ENCODE measurements around the gene CORT.
"Not testable (repeated sequence)": the region's sequence is repeated elsewhere in the genome, so short reads cannot be mapped to it uniquely, and the experiment has no call there.

CORT gene, protein sequence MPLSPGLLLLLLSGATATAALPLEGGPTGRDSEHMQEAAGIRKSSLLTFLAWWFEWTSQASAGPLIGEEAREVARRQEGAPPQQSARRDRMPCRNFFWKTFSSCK

DNA sequence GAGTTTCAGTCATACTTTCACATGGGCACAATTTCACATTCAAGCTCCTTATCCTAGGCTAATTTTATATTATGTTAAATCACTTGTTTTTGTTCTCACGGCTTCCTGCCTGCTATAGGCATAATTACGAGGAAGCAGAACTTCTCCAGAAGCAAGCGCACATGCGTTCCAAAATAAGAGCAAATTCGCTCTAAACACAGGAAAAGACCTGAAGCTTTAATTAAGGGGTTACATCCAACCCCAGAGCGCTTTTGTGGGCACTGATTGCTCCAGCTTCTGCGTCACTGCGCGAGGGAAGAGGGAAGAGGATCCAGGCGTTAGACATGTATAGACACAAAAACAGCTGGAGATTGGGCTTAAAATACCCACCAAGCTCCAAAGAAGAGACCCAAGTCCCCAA, at the start of gene CORT:
CORT (plus strand) TSS at position 281 of the 400 bp plus-strand sequence. CDS start 193 bp downstream, outside the sequence.
- FAIRE-seq, result no peak

DNA sequence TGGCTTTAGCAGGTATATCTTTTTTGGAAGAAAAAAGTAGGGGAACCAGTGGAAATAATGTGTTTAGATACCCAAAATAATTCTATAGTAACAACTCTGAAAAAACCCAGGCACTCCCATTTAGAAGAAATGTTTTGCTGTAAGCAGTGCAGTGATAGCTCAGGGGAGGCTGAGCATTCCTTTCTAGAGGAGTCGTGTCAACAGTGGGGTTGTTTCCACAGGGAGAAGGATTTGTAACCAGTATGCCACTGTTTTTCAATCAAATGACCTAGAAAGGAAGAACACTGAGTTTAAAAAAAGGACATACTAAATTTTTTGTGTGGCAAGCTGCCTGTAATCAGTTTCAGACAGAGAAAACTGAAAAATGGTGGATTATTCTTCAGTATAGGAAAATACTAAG, 48.5 kb upstream of the CORT start:
- no peak for FAIRE-seq

DNA sequence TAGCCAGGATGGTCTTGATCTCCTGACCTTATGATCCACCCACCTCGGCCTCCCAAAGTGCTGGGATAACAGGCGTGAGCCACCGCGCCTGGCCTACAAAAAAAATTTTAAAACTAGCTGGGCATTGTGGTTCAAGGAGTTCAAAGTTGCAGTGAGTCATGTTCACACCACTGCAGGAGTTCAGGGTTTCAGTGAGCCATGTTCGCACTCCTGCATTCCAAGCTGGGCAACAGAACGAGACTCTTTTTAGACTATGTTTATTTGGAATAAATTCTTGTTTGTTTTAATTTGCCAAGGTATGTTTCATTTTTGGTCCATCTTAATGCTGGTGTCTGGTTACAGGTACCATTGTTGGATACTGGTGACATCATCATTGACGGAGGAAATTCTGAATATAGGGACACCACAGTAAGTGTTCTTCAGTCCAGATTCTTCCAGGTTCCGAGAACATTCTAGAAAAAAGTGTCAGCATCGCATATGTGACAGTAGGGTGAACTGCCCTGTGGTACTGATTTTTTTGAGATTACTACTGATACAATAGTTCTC, 47.0 kb upstream of the CORT start:
- no peak for FAIRE-seq

DNA sequence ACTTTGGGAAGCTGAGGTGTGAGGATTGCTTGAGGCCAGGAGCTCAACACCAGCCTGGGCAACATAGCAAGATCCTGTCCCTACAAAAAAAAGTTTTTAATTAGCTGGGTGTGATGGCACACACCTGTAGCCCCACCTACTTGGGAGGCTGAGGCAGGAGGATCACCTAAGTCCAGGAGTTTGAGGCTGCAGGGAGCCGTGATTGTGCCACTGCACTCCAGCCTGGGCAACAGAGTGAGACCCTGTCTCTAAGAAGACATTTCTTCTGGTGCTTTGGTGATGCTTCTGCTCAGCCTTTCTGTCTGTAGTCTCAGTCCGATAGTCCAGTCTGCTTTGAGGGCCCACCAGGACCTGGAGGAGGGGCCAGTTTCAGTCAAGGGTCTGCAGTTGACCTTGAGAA, 42.6 kb upstream of the CORT start:
- FAIRE-seq, result no peak

DNA sequence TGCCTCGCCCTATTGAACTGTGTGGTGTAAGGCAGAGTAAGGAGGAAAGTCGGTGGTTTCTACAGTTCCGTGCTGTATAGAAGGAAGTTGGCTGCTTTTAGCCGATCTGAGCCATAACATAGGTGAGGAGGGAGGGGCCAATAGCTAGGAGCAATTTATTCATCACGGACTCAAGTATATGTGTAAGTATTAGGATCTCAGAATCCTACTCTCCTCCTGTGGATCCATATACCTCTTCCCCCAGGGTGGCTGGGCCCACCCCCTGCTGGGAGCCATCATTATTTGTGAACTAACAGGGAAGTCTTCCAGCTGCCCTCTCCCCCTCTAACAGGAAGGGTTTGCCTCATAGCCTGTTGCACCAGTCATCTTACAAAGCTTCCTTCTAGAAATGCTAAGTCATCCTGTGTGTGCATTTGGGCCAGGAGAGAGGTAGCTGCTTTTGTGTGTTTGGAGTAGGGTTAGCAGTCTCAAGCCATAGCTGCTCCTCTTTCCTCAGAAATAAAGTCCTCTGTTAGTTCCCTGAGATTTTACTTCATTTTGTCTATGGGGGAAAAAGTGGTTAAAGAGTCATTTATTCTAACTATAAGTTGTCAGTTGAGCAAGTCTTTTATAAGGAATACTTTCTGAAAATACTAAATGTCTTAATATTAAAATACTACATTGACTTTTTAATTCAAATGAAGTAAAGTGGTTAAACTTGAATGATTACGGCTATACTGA, 34.5 kb upstream of the CORT start:
- FAIRE-seq, result peak; percentile 19

DNA sequence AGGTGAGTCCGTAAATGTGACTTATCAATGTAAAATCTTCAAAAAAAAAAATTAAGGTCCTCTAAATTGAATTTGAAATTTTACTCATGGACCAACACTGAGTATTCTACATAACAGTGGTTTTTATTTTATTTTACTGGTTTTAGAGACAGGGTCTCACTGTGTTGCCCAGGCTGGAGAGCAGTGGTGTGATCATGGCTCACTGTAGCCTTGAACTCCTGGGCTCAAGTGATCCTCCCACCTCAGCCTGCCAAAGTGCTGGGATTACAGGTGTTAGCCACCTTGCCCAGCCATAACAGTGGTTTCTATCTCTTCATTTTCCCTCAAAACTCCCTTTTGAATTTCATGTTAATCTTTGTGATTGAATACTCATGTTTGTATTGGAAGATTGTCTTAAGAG, 33.9 kb upstream of the CORT start:
- FAIRE-seq, result not testable (repeated sequence)

DNA sequence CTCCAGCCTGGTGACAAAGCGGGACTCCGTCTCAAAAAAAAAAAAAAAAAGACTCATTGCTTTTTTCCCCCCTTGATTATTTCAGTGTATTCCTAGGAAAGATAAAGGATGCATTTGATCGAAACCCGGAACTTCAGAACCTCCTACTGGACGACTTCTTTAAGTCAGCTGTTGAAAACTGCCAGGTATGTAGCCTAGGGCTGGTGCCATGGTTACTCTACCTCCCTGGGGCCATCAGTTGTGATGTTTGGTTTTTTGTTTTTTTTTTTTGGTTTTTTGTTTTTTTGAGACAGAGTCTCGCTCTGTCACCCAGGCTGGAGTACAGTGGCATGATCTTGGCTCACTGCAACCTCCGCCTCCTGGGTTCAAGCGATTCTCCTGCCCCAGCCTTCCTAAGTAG, 31.1 kb upstream of the CORT start:
- FAIRE-seq, result not testable (repeated sequence)

DNA sequence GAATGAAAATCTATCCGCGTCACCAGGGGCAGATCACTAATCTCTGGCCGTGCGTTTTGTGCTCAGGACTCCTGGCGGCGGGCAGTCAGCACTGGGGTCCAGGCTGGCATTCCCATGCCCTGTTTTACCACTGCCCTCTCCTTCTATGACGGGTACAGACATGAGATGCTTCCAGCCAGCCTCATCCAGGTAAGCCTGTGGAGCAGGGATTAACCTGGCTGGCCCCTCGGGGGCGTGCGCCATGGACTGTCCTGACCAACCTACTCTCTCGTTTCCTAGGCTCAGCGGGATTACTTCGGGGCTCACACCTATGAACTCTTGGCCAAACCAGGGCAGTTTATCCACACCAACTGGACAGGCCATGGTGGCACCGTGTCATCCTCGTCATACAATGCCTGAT, 30.5 kb upstream of the CORT start:
- no peak for FAIRE-seq

DNA sequence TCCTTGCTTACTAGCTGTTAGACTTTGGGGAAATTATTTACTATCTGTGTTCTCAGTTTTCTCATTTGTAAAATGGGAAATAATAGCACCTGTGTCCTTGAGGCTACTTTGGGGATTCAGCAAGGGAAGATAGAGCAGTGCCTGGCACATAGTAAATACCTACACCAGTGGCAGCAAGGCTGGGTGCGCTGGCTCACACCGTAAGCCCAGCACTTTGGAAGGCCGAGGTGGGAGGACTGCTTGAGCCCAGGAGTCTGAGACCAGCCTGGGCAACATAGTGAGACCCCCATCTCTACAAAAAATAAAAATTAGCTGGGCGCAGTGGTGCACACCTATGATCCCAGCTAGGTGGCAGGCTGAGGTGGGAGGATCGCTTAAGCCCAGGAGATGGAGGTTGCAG, 28.2 kb upstream of the CORT start:
- FAIRE-seq, result no peak

DNA sequence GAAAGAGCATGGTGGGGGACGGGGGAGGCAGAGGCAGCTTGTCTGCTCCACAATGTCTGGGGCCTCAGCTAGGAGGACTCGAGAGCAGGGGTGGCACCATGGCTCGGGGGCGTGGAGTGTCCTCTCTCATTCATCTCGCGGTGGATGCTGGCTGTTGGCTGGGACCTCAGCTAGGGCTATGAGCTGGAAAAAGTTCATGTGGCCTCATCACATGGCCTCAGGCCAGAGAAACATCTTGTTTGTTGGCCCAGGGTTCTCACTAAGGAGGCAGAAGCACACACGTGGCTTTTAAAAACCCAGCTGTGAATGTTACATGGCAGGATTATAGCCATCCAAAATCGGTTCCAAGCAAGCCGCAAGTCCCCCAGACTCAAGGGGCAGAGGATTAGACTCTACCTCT, 25.8 kb upstream of the CORT start:
- FAIRE-seq, result no peak

DNA sequence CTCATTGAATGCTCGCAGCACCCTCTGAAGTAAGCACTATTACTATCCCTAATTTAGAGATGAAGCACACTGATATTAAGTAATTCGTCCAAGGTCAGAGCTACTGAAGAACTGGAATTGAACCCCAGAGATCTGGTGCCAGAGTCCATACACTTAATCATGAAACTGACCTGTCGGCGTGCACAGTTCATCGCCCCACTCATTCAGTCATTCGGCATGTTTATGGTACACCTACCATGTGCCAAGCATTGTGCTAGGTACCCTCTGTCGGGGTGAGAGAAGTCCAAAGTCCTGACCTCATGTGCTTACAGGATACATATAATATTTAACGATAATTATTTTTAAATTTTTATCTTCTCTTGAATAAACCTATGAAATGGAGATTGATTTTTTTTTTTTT, 25.2 kb upstream of the CORT start:
- FAIRE-seq, result no peak

DNA sequence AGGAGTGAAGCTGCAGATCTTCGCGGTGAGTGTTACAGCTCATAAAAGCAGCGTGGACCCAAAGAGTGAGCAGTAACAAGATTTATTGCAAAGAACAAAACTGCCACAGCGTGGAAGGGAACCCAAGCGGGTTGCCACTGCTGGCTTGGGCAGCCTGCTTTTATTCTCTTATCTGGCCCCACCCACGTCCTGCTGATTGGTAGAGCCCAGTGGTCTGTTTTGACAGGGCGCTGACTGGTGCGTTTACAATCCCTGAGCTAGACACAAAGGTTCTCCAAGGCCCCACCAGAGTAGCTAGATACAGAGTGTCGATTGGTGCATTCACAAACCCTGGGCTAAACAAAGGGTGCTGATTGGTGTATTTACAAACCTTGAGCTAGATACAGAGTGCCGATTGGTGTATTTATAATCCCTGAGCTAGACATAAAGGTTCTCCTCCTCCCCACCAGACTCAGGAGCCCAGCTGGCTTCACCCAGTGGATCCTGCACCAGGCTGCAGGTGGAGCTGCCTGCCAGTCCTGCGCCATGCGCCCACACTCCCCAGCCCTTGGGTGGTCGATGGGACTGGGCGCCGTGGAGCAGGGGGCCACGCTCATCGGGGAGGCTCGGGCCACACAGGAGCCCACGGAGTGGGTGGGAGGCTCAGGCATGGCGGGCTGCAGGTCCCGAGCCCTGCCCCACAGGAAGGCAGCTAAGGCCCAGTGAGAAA, 23.9 kb upstream of the CORT start:
- not testable (repeated sequence) for FAIRE-seq

DNA sequence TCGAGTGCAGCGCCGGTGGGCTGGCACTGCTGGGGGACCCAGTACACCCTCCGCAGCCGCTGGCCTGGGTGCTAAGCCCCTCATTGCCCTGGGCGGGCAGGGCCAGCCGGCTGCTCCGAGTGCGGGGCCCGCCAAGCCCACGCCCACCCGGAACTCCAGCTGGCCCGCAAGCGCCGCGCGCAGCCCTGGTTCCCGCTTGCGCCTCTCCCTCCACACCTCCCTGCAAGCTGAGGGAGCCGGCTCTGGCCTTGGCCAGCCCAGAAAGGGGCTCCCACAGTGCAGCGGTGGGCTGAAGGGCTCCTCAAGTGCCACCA, 23.3 kb upstream of the CORT start:
- not testable (repeated sequence) for FAIRE-seq

DNA sequence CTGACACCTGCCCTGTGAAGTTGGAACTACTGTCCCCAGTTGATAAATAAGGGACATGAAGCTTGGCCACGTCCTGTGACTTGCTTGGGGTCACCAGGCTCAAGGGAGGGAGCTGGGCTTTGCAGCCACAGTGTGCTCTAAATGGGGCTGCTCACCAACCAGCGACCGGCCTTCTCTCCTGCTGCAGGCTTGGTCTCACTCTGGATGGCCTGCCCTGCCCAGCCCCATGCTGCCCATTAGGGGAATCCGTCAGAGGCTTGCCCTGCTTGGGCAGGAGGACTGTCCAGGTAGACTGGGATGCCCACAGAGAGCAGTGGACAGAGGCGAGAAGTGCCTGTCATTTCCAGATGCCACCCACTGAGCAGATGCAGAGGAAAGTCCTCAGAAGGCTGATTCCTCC, 20.8 kb upstream of the CORT start:
- no peak for FAIRE-seq

DNA sequence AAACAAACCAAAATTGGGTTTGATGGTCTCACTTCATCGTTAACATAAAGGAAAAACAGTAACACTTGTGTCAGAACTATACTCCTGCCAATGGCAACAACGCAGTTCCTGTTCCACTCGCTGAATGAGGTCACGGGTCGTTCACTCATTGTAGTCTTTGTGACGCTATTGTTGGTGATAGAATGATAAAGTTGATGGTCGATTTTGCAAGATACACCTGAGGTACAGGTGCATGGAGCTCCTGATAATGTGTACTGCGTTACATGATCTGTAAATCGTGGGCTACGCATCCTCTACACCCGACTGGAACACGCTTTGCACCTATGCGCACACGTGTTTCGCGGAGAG, 20.0 kb upstream of the CORT start:
- no peak for FAIRE-seq

DNA sequence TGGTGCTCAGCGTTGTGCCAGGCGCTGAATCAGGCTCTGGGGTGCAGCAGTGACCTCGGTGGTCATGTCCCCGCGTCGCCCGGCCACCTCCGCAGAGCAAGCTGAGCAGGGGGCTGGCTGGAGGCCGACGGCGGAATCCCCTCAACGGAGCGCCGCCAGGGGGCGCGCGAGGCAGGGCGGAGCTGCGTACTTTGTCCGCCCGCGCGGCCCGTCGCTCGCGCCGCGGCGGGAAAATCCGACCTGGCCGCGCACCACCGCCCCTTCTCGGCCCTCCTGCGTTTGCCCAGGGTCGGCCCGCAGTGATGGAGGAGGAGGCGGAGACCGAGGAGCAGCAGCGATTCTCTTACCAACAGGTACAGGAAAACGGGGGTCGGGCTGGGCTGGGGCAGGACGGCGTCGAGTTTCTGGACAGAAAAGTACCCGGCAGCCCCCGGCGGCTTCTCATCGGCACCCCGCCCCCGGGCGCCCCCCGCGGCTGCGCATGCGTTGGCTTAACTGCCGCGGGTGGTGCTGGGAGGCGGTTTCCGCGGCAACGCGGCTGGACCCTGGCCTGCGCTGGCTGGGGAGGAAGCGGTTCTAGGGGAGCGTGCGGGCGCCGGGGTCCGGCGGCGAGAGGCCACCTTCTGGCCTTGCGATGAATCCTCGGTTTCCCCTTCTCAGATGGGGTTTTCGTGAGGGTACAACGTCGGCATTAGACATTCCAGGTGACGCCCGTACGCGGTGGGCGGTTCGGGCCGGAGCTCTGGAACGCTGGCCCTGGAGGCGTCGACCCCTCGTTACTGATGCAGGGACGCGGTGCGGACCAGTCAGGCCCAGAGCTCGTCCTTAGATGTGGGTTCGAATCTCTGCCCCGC, 19.4 kb upstream of the CORT start, which contains the start of gene CENPS:
CENPS (plus strand) TSS at position 218 of the 854 bp plus-strand sequence; CDS start at position 303, 85 bp downstream.
- FAIRE-seq, result no peak

DNA sequence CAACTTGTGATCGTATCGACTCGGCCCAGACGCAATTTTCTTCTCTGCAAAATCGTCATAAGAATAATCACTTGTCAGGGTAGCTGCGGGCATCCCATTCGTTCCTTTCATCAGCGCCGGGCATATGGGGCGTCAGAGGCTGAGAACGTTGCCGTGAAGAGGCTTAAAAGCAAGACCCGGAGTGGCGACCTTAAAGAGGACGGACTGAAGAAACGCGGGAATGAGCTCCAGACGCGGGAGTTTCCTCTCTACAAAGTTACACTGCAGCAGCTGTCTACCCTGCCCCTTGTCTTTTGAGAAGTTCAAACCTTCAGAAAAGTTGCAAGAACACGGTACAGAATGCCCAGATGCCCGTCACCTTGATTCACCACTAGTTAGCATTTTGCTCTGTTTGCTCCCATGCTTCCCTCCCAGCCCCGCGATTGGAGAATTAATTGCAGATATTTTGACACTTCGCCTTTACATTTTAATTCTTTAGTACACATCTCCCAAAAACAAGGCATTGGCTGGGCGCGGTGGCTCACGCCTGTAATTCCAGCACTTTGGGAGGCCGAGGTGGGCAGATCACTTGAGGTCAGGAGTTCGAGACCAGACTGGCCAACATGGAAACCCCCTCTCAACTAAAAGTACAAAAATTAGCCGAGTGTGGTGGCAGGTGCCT, 18.6 kb upstream of the CORT start:
- no peak for FAIRE-seq

DNA sequence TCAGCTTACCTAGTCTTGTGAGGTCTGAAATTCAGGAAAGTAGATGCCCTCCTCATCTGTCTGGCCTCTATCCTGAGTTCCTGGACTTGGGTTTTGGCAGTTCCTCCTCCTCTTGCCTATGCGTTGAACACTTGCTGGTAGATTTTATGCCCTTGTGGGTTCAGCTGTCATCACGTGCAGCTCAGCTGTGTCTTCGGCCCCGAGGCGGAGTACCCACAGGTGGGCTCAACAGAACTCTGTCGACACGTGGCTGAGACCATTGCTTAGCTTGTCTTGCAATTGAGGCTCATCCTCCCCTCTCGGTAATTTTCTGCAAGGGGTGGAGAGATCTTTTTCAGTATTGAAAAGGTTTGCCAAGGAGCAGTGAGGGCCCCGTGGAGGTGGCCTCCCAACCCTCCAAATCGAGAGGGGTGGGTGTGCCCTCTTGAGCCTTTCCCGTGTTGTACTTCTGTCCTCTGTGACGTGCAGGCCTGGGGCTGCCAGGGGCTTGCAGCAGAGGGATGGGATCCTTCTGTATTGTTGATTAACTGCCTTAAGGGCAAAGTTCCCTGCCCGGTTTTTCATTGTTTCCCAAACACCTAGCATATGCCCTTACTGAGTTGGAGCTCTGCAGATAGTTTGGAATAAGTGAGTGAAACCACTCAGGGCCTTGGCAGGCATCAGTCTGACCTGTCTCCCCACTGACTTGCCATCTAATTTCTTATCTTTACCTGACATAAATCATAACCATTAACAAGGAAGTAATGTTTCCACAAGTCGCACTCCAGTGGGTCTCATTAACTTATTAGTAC, 16.7 kb upstream of the CORT start:
- no peak for FAIRE-seq

DNA sequence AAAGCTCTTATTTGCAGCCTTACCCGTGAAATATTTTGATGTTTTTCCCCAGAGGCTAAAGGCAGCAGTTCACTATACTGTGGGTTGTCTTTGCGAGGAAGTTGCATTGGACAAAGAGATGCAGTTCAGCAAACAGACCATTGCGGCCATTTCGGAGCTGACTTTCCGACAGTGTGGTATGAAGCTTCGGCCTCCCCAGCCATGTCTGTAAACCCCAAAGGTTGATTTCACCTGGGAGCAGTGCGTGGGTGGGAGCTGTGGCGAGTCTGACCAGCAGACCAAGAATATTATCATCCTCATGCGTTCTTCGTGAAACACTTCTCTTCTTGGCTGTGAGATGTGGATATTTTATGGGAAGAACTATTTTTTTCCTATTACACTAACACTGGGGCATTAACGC, 16.0 kb upstream of the CORT start:
- no peak for FAIRE-seq

DNA sequence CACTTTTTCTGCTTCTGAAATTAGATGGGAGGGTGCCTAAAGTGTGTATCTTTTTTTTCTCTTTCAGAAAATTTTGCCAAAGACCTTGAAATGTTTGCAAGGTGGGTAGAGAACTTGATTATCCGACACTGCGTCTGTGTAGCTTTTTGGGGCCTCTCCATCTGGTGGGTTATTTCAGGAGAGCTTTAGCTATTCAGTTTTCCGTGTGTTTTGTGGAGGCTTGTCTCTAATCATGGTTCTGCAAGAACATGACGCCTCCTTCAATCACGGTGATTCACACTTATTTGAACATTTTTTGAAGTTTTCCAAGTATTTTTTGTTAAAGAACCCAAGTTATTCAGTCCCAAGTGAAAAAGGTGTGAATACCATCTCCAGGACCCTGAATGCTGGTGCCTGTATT, 15.2 kb upstream of the CORT start:
- no peak for FAIRE-seq

DNA sequence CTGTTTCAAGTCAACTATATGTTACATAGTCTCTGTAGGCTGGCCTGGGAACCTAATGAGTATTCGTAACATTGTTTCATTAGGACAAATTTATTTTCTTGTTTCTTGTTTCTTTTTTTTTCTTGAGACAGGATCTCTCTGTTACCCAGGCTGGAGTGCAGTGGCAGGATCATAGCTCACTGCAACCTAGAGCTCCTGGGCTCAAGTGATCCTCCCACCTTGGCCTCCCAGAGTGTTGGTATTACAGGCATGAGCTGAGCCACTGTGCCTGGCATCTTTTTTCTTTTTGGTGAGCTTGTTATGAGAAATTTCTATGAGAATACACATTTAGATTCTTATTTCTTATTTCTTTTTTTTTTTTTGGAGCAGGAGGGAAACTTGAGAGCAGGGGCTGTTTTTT, 12.8 kb upstream of the CORT start:
- FAIRE-seq, result no peak

DNA sequence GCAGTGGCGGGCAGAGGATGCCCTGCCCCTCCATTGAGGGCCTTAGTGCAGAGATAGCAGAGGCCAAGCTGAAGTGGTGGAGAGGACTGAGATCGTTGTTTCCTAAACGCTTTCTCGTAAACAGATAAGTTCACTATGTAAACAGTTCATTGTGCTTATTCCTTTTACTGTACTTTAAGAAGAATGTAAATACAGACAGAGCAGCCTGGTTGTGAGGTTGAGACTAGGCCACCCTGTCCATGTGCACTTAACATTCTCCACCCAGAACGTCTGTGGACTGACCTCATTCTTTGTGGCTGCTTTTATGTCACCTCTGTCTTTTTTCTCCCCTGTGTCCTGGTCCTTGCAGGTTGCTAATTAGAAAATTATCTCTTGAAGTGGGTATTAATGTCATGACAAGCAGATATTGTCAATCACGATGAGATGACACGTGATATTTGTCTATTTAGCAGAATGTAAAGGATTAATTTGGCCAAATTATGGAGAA, 11.1 kb upstream of the CORT start:
- FAIRE-seq, result no peak

All from G401.6 (cell line).